Breast epithelium (tissue), 3 donors: ENCODE measurements around the gene LRRC32. TPM values are rescaled to one million over a fixed set of nuclear protein-coding genes. Genes with fewer than 3 reads are reported as not detected.

Experiments
- total RNA-seq, 3 donors: library from RNA; depleted of rRNA; stranded (reverse); fragments of >200 nt; gene quantifications; one replicate each; pipeline ENCODE4 v1.1.0, GENCODE V29; 2016

The LRRC32 gene
- total RNA-seq, 3 donors from 2014 or later: 7.5 to 56.0 (median 42.6) TPM

Other genes with a start within 250 kb of the LRRC32 start
- 10 to 100 TPM; 22.9 to 71.3 (median 43.9) TPM for gene EMSY, start 225.7 kb downstream of the LRRC32 start, total RNA-seq
- 100 to 1,000 TPM in 1 of 3 donors, 10 to 100 TPM in 2; 51.1 to 360 (median 65.1) TPM for gene TSKU, start 112.6 kb upstream of the LRRC32 start, total RNA-seq
- gene ACER3, start 190.2 kb upstream of the LRRC32 start, total RNA-seq: 10 to 100 TPM in 2 of 3 donors, 1 to 10 TPM in 1; 8.2 to 35.2 (median 12.9) TPM